Endothelial cell of umbilical vein (primary cell): ENCODE data around the gene CLEC18B. TPM values are rescaled to one million over a fixed set of nuclear protein-coding genes. Genes with fewer than 3 reads are reported as not detected.

ENCODE experiments used
- BruUV-seq: library from RNA; stranded (reverse); fragments of 400-500 nt; replicated peaks from 2 replicates; lab custom pipeline; 2021; lab: Mats Ljungman, UMichigan
- CTCF ChIA-PET: fragments of 300-600, 350-600 bp; sonication (Branson Sonifier 250); formaldehyde crosslinking; loops from one replicate; lab custom pipeline; 2021; ENCODE audit warnings: antibody characterized with exemption, inconsistent platforms; lab: Charles Lee
- POLR2A ChIA-PET: fragments of 300-600, 350-600 bp; sonication (Branson Sonifier 250); formaldehyde crosslinking; loops from one replicate; lab custom pipeline; 2021; ENCODE audit warnings: antibody characterized with exemption, inconsistent platforms; lab: Charles Lee
- DNase-seq: peaks from one replicate; pipeline ENCODE4 v3.0.0-alpha.2; 2011; ENCODE audit warnings: low read depth, low spot score
- FAIRE-seq: peaks from 2 replicates; lab custom pipeline; 2011; peaks lifted over from hg19 to GRCh38; lab: Jason Lieb, UNC
- H2AFZ ChIP-seq: 2 replicates; pipeline ENCODE4 v1.6.0; 2012; ENCODE audit warnings: low read depth, low read length, control low read depth, inconsistent platforms
- H3K27ac ChIP-seq: 2 replicates; pipeline ENCODE4 v1.5.1; 2011; ENCODE audit warnings: low read depth, mild to moderate bottlenecking, control low read depth, low read length, moderate library complexity; ENCODE audit not compliant: insufficient read depth
- H3K27me3 ChIP-seq, 2 experiments: 2 replicates each; pipeline versions ENCODE4 v1.6.0 to v1.6.1; 2011; ENCODE audit warnings: low read length in 2 of 2, mixed read lengths in 1 of 2; ENCODE audit not compliant: control insufficient read depth in 2 of 2, insufficient read depth in 2 of 2
- H3K36me3 ChIP-seq, 2 experiments: 2 replicates in 1 of 2; 3 replicates in 1 of 2; pipeline ENCODE4 v1.5.1; 2011; ENCODE audit warnings: low read length in 2 of 2, mild to moderate bottlenecking in 1 of 2, moderate library complexity in 1 of 2; ENCODE audit not compliant: control insufficient read depth in 2 of 2, insufficient read depth in 2 of 2; ENCODE audit errors: extremely low read depth in 1 of 2
- H3K4me1 ChIP-seq: 3 replicates; pipeline ENCODE4 v1.5.1; 2011; ENCODE audit warnings: mild to moderate bottlenecking, low read length; ENCODE audit not compliant: control insufficient read depth, insufficient read depth; ENCODE audit errors: extremely low read depth
- H3K4me2 ChIP-seq: 2 replicates; pipeline ENCODE4 v1.6.1; 2011; ENCODE audit warnings: low read length, control low read depth, mixed read lengths; ENCODE audit not compliant: insufficient read depth
- H3K4me3 ChIP-seq, 3 experiments: fragments of 200-600 bp in 1 of 3; sonication (generic), shearing (Covaris generic) in 1 of 3; replicated peaks in 1 of 3; 2 replicates each; pipeline ENCODE4 v1.5.1; 2011 to 2016; ENCODE audit warnings: control low read depth in 3 of 3, low read length in 3 of 3, mild to moderate bottlenecking in 2 of 3, inconsistent platforms in 1 of 3, low read depth in 1 of 3, moderate library complexity in 1 of 3; ENCODE audit not compliant: insufficient read depth in 1 of 3
- H3K79me2 ChIP-seq: 2 replicates; pipeline ENCODE4 v1.6.0; 2012; ENCODE audit warnings: low read length, inconsistent platforms; ENCODE audit not compliant: control insufficient read depth, insufficient read depth
- H3K9ac ChIP-seq: replicated peaks from 2 replicates; pipeline ENCODE3; 2011; ENCODE audit warnings: low read length, control low read depth; ENCODE audit not compliant: insufficient read depth; ENCODE audit errors: extremely low read depth
- H3K9me1 ChIP-seq: replicated peaks from 3 replicates; pipeline ENCODE4 v1.6.0; 2011; ENCODE audit warnings: mild to moderate bottlenecking, low read length; ENCODE audit not compliant: control insufficient read depth, insufficient read depth; ENCODE audit errors: extremely low read depth
- H3K9me3 ChIP-seq: replicated peaks from 2 replicates; pipeline ENCODE4 v1.5.1; 2012; ENCODE audit warnings: low read length, inconsistent platforms; ENCODE audit not compliant: control insufficient read depth, insufficient read depth
- H4K20me1 ChIP-seq: replicated peaks from 2 replicates; pipeline ENCODE3; 2011; ENCODE audit warnings: mild to moderate bottlenecking, low read length; ENCODE audit not compliant: control insufficient read depth, insufficient read depth; ENCODE audit errors: extremely low read depth
- CTCF ChIP-seq, 2 donors: IDR thresholded peaks; 1 replicate in 1 of 2; 2 replicates in 1 of 2; pipeline ENCODE4 v1.5.1; 2011; ENCODE audit warnings: low read length in 2 of 2, mild to moderate bottlenecking in 2 of 2, moderate library complexity in 2 of 2, control low read depth in 1 of 2, inconsistent platforms in 1 of 2, low read depth in 1 of 2; ENCODE audit not compliant: insufficient read depth in 1 of 2; ENCODE audit errors: extremely low read depth in 1 of 2
- EZH2 ChIP-seq: IDR thresholded peaks from 2 replicates; pipeline ENCODE4 v1.6.1; 2012; ENCODE audit warnings: borderline replicate concordance, low read depth, mild to moderate bottlenecking, moderate library complexity, low read length, inconsistent platforms; ENCODE audit not compliant: severe bottlenecking
- FOS ChIP-seq: IDR thresholded peaks from 2 replicates; pipeline ENCODE4 v1.6.1; 2011; ENCODE audit warnings: mild to moderate bottlenecking, low read length, moderate library complexity, borderline replicate concordance; ENCODE audit not compliant: insufficient read depth
- GATA2 ChIP-seq: IDR thresholded peaks from 2 replicates; pipeline ENCODE4 v1.7.0; 2011; ENCODE audit warnings: low read depth, mild to moderate bottlenecking, moderate library complexity, mixed read lengths, low read length; ENCODE audit not compliant: insufficient read length, insufficient read depth
- JUN ChIP-seq: IDR thresholded peaks from 2 replicates; pipeline ENCODE4 v1.6.1; 2011; ENCODE audit warnings: borderline replicate concordance, low read depth; ENCODE audit not compliant: insufficient read length, insufficient read depth
- MAX ChIP-seq: IDR thresholded peaks from 2 replicates; pipeline ENCODE4 v1.6.1; 2011; ENCODE audit not compliant: insufficient read depth, insufficient read length
- MYC ChIP-seq: IDR thresholded peaks from one replicate; pipeline ENCODE4 v1.6.1; 2011; ENCODE audit warnings: mild to moderate bottlenecking, low read depth, low read length
- POLR2A ChIP-seq: IDR thresholded peaks from 2 replicates; pipeline ENCODE4 v1.6.1; 2012; ENCODE audit warnings: low read depth, mild to moderate bottlenecking, control low read depth, low read length
- POLR2AphosphoS5 ChIP-seq: IDR thresholded peaks from 2 replicates; pipeline ENCODE4 v1.6.1; 2012; ENCODE audit warnings: low read depth, mild to moderate bottlenecking, control low read depth, low read length, moderate library complexity; ENCODE audit not compliant: insufficient read depth
- dilution Hi-C: fragments of 300-500 bp; cut with MboI; formaldehyde crosslinking; loops from one replicate; pipeline ENCODE4 v1.15.0; 2019; ENCODE audit warnings: low sequenced_read_pairs; ENCODE audit not compliant: extremely low pct_ligation_motif_present
- intact Hi-C: fragments of 100-400 bp; cut with micrococcal nuclease; formaldehyde crosslinking; loops from one replicate; pipeline ENCODE4 v1.10.0; 2022
- polyA plus RNA-seq, 4 experiments: library from polyadenylated mRNA; depleted of rRNA in 3 of 4; stranded (reverse) in 3 of 4; unstranded in 1 of 4; fragments of >200 nt; gene quantifications; 2 replicates each; pipeline versions ENCODE4 v1.2.1 to v1.2.3, GENCODE V29; 2011 to 2012; ENCODE audit warnings: missing spikeins in 1 of 4
- total RNA-seq: library from RNA; stranded (reverse); gene quantifications from 2 replicates; pipeline ENCODE4 v1.2.3, GENCODE V29; 2021

The CLEC18B gene
- total and polyA plus RNA-seq, 2 donors (not counting 3 experiments of a cell fraction or from before 2014, with no cell fraction given), result 0.49 TPM; not detected in 1

- Histone ChIP-seq H2AFZ (no peak overlapping the region), H3K4me1 (peaks cover 38% of the 10 kb centered on the region), H3K36me3 (peaks cover 0 to 14% of the 10 kb centered on the region in 2 experiments), H3K4me2 (peak overlapping the region; percentile 1), H4K20me1 (no peaks in the 10 kb centered on the region), H3K9me3 (no peaks in the 10 kb centered on the region), H3K27me3 (no peaks in the 10 kb centered on the region), H3K9ac (no peak overlapping the region), H3K9me1 (no peaks in the 10 kb centered on the region), H3K27ac (no peak overlapping the region), H3K4me3 (no peak overlapping the region), H3K79me2 (no peaks in the 10 kb centered on the region)
- dilution Hi-C loops (no loop called here), intact Hi-C loops (no loop called here)
- TSS peak; percentile 1 for BruUV-seq
- TF ChIP-seq GATA2 (no peak), MYC (no peak), CTCF (IDR thresholded peaks at IDR 0.05; ENCODE audit: extremely low read depth in 1 of 2, insufficient read depth in 1 of 2, low read depth in 1 of 2, low read length in 2 of 2) (no peak), FOS (no peak), POLR2AphosphoS5 (no peak), MAX (no peak), POLR2A (no peak), EZH2 (no peak), JUN (no peak)
- FAIRE-seq (no peak), DNase-seq (peak; percentile 28)
- POLR2A ChIA-PET, result no interaction called here
- CTCF ChIA-PET, result interaction anchor here (1.1 kb wide), 1 partner anchor 10 kb away, joined by 5 read pairs; no protein-coding TSS in a partner anchor
Observed at GRCh38 chr16:74447578-74447977, 26.3 kb upstream of the CLEC18B start.
